HG03280 (cell line): ENCODE data around the gene ATP2B2.
"Not testable (repeated sequence)": the region's sequence is repeated elsewhere in the genome, so short reads cannot be mapped to it uniquely, and the experiment has no call there.

Source experiments
- ATAC-seq: cut with Tn5 transposase; IDR thresholded peaks from one replicate; pipeline ENCODE4 v1.9.1; 2021; ENCODE audit warnings: mild to moderate bottlenecking, moderate library complexity; ENCODE audit not compliant: unreplicated experiment

The ATP2B2 gene

DNA sequence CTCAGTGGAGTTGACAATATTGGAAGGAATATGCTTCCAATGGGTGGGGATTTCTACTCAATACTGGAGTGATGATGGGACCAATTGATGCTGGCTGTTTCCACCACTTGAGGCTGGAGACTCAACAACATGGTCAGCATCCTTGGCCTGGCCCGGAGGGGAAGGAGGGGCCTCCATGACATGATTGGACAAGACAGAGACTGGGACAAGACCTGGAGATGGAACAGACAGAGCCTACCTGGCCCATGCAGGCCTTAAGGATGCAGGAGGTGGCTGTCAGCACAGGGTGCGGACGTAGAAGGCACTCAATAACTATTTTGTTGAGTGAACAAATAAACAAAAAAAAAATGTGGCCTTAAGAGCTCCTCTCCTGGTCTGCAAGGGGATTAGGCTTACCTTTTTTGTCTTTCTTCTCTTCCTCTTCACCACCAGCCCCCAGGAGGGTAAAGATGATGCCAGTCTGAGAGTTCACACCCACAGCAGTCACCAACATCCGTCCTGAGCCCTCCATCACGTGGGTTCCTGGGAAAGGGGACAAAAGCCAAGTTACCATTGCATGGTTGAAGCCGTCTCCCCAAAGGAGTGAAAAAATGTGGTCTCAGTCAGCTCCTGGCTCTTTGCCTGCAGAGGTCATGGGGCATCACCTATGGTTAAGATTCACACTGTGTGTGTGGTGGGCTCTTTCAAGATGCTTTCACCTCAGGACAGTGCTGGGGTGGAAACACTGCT is 117.3 kb downstream of the ATP2B2 start:
- ATAC-seq = no peak

DNA sequence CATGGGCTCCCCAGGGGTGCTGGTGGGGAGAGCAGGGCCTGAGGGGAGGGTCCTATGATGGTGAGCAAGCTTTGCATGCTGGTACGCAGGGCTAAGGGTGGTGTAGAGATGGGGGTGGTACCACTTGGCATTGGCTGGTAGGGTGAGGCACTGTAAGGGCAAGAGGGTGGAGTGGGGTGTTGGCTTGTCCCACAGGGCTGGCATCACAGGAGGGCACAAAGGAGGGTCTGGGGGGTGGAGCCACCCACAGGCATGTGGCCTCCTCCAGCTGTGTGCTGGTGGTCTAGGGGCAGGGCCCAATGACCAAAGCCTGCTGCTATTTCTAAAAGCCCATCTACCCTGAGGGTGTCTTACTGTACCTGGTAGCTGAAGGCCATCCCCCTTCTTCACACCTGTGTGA is 119.3 kb downstream of the ATP2B2 start:
- no peak for ATAC-seq

DNA sequence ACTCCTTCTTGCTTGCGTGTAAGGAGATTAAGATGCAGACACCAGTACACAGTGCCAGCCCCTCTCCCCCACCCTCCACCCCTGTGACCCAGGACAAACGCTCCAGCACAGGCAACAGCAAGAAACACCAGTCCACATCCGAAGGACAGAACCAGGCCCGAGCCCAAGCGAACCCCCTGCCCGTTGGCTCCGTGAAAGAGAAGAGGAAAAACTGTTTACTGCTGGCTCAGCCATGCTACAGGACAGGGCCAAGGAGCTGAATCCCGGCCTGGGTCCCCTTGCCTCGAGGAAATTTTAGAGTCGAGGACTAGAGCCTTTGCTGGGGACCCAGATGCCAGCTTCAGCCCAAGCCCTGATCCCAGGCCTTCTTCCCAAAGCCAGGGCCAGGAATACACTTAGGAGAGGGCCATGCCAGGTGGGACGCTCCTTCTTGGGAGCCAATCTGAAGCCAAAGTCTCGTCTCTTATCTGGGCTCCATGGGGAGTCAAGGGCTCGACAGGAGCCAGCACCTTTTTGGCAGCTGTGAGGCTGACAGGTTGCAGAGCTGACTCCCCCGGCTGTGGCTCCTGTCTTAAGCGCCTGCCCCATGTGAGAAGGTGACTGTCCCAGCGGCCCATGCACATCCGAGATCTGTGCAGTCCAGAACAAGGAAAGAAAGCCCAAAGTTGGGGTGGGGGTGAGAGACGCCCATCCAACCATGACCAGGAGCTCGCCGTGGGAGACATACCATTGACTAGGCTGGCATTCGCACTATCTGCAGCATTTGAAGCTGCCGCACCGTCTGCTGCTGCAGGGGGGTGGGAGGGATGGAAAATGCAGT is 120.6 kb downstream of the ATP2B2 start:
- no peak for ATAC-seq

DNA sequence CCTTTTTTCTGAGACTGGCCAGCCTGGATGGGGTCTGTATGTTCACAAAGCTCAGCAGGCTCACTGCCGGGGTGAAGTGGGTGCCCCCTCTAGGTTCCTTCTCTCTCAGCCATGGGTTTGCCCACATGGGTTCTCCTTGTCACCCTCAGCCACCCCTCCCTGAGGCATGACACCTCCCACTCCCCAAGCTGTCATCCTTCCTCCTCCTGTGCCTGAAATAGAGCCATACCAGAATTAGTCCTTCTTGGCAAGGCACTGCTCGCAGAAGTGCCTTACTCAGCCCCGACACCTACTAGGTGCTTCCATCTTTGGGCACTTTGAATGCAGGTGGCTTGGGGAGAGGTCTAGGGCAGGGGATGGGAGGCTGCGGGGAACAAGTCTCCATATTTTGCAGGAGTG is 121.5 kb downstream of the ATP2B2 start:
- no peak for ATAC-seq

GRCh38 chr3:10382892-10383849 is 122.2 kb downstream of the ATP2B2 start:
- ATAC-seq = no peak

DNA sequence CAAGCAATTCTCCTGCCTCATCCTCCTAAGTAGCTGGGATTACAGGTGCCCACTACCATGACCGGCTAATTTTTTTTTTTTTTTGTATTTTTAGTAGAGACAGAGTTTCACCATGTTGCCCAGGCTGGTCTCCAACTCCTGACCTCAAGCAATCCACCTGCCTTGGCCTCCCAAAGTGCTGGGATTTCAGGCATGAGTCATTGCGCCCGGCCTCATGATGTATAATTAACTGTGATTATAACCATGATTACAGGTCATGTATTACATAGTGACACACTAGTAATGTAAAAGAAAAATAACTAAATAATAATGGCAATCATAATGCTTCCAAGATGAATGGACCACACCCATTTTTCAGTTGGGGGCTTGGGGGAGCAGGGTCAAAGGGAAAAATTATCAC is 122.9 kb downstream of the ATP2B2 start:
- not testable (repeated sequence) for ATAC-seq

DNA sequence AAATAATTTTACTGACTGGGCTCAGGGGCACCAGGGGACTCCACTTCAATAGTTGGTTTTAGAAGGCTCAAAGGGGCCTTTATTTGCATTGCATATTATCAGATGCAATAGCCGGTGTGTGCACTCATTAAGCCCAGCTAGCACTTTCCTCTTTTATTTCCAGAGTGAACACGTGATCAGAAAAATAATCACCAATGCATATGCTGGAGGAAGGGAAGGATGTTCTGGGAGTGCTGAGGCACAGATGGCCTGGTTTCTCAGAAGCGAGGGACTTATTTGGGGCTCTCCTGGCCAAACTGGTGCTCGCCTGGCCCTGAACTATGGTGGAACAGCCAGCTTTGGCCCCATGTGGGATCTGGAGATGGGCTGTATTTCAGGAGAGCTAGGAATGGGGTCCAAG is 124.0 kb downstream of the ATP2B2 start:
- ATAC-seq = no peak

DNA sequence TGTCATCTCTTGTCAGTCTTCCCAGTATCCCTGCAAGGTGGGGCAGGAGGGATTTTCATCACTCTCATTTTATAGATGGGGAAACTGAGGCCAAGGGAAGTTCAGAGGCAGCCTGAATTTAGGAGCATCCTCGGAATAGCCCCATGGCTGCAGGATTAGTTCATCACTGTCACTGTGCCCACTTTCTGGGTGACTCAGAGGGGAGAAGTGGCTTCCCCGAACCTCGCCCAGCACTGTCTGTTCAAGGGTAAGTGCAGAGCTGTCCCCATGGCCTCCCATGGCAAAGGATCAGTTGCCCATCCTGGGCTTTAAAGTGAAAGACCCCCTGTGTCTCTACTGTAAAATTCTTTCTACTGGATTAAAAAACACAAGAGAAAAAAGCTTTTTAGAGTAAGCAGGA is 124.5 kb downstream of the ATP2B2 start:
- ATAC-seq = no peak

DNA sequence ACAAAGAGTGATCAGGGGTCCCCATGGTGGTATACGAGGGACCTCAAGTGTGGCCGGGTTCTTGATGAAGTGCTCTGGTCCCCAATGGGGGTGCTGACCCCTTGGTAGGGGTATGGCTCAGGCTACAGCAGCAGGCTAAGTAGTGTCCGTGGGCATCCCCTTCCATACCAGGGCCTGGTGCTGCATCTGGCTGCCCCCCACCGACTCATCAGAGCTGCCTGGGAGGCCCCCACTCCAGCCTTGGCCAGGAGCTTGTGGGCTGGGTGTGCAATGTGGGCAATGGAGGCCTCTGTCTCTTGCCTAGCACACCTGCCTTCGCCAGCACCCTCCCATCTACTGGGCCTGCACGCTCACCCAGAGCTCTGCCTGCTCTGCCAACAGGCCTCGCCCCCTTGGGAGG is 125.4 kb downstream of the ATP2B2 start:
- no peak for ATAC-seq

DNA sequence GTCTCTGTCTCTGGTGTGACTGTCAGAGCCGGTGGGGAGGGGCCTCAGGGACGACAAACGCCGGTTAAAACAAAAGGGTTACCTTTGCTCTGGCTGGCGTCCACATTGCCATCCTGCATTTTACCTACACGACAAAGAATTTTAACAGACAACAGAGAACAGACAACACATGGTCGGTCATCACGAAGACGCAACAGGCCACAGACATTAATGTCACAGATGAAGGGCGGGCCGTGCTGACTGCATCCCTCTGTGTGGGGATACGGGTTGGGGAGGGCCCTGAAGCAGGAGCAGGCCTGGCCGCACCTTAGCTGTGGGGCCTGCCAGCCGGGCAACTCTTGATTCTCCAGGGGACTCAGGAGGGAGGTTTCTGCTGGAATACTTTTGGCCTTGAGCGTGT is 126.2 kb downstream of the ATP2B2 start:
- ATAC-seq = no peak

- ATAC-seq = no peak
These were observed 126.6 kb downstream of the ATP2B2 start for GRCh38 chr3:10378742-10379141.

DNA sequence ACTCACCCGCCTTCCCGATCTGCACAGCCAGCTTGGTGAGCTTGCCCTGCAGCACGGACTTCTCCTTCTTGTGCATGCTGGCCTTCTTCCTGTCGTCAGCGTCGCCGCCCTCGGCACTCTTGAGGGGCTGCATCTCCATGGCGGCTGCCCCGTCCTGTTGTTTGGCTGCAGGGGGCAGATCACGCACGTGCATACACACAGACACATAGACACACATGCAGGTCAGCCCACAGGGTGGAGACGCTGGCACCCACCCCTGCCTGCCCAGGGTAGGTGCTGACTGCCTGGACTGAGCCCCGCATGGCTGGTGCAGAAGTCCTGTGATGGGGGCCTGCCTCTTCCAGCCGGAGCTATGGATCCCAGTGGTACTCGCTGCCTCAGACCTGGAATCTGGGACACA is 127.1 kb downstream of the ATP2B2 start:
- no peak for ATAC-seq

GRCh38 chr3:10377148-10377725 is 128.1 kb downstream of the ATP2B2 start:
- no peak for ATAC-seq

GRCh38 chr3:10376353-10376752 is 129.0 kb downstream of the ATP2B2 start:
- no peak for ATAC-seq

DNA sequence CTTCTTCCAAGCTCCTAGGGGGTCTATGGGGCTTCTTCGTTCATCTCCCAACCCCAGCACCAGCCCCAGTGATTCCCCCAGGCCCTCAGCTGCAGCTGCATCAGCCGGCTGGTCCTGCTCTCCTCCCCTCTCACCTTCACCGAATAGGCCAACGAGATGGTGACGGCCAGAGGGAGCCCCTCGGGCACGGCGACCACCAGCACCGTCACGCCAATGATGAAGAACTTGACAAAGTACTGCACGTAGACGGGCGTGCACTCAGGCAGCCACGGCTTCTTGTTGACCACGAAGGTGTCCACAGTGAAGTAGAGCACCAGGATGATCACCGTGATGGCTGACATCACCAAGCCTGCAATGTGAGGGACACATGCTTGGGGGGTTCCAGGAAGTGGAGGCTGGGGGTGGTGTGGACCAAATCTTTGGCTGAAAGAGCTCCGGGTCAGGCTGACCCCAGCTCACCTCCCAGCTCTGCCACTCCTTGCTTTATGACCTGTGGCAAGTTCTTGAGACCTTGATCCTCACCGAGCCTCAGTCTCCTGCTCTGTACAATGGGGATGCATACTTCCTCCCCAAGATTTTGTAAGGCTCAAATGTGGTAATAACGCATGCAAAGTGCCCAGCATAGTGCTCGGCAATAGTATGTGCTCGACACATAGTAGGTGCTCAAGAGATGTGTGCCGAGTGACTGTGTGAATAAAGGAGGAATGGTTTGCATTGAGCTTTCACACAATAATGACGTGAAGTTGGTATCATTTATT is 129.9 kb downstream of the ATP2B2 start:
- no peak for ATAC-seq

GRCh38 chr3:10374311-10374710 is 131.1 kb downstream of the ATP2B2 start:
- no peak for ATAC-seq

DNA sequence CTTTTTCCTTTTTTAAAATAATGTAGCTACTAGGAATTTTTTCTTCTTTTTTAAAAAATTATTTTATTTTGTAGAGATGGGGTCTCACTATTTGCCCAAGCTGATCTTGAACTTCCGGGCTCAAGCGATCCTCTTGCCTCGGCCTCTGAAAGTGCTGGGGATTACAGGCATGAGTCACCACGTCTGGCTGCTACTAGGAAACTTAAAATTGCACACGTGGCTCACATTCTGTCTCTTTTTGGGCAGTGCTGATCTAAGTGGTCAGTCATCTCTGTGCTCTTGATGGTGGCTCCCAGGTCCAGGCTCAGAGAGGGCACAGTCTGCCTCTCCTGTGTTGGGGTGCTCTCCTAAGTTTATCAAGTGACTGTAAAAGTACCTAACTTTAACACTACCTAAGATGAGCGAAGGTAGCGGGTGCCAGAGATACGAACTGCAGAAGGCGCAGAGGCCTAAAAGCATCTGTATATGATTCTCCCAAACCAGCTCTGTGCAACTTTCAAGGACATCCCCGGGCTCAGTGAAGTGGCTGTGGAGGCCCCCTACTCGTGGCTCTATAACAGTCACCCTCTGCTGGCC is 131.6 kb downstream of the ATP2B2 start:
- no peak for ATAC-seq

- ATAC-seq = no peak
These were observed 133.6 kb downstream of the ATP2B2 start for GRCh38 chr3:10371789-10372188.

GRCh38 chr3:10371167-10371566 is 134.2 kb downstream of the ATP2B2 start:
- ATAC-seq = no peak

DNA sequence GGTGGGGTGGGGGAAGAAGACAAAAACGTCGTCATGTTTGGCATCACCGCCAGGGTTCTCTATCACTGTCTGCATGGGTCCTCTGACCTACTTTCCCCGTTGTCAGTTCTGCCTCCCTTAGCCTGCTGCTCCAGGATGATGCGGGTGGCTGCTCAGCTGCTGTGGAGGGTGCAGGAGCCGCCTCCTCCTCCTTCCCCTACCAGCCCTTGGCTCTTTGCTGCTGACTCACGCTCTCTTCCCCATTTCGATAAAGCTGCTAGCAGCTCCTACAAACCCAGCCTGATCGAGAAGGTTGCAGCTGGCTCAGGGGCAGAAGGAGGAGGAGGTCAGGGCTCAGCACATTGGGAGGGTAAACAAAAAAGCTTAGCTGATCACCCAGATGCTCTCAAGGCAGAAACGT is 135.0 kb downstream of the ATP2B2 start:
- ATAC-seq = no peak
